Measurements from ENCODE around the gene PFN2. TPM values are rescaled to one million over a fixed set of nuclear protein-coding genes. Genes with fewer than 3 reads are reported as not detected.
"Not testable (repeated sequence)": the region's sequence is repeated elsewhere in the genome, so short reads cannot be mapped to it uniquely, and the experiment has no call there.

Gene PFN2
- total RNA-seq, 1 donor = 204 TPM

- Histone ChIP-seq H3K27me3 (ENCODE audit: insufficient read depth, low read length) (no peaks in the 10 kb centered on the region), H3K4me3 (ENCODE audit: insufficient read depth, low read length) (no peak overlapping the region), H4K20me1 (ENCODE audit: insufficient read depth, low read length) (no peaks in the 10 kb centered on the region), H3K36me3 (ENCODE audit: insufficient read depth, low read length) (peaks cover 12% of the 10 kb centered on the region), H2AFZ (ENCODE audit: low read length) (no peak overlapping the region), H3K4me1 (ENCODE audit: insufficient read depth, low read length) (peaks cover 23% of the 10 kb centered on the region), H3K27ac (ENCODE audit: low read depth, low read length) (peak overlapping the region; percentile 19), H3K79me2 (ENCODE audit: insufficient read depth, low read length) (peaks cover 34% of the 10 kb centered on the region), H3K9me3 (ENCODE audit: low read depth, low read length) (no peaks in the 10 kb centered on the region), H3K4me2 (ENCODE audit: insufficient read depth, low read length) (no peak overlapping the region)
- DNase-seq (ENCODE audit: insufficient read length, low spot score, missing footprints) = no peak
- TF ChIP-seq CTCF (IDR thresholded peaks at IDR 0.05; ENCODE audit: extremely low read depth, low read depth, low read length) = no peak
Observed at GRCh38 chr3:149955449-149955848, 15.2 kb downstream of the PFN2 start.

GRCh38 chr3:149954812-149955211 lies 15.9 kb downstream of the PFN2 start:
- H3K9me3 ChIP-seq (ENCODE audit: low read depth, low read length) = no peaks in the 10 kb centered on the region
- no peak overlapping the region for H3K4me2 ChIP-seq (ENCODE audit: insufficient read depth, low read length)
- no peak overlapping the region for H2AFZ ChIP-seq (ENCODE audit: low read length)
- H3K27me3 ChIP-seq (ENCODE audit: insufficient read depth, low read length) = no peaks in the 10 kb centered on the region
- no peak overlapping the region for H3K27ac ChIP-seq (ENCODE audit: low read depth, low read length)
- peaks cover 38% of the 10 kb centered on the region for H3K79me2 ChIP-seq (ENCODE audit: insufficient read depth, low read length)
- peaks cover 16% of the 10 kb centered on the region for H3K36me3 ChIP-seq (ENCODE audit: insufficient read depth, low read length)
- H3K4me3 ChIP-seq (ENCODE audit: insufficient read depth, low read length) = no peak overlapping the region
- no peak for TF ChIP-seq CTCF (IDR thresholded peaks at IDR 0.05; ENCODE audit: extremely low read depth, low read depth, low read length)
- no peaks in the 10 kb centered on the region for H4K20me1 ChIP-seq (ENCODE audit: insufficient read depth, low read length)
- H3K4me1 ChIP-seq (ENCODE audit: insufficient read depth, low read length) = peaks cover 21% of the 10 kb centered on the region
- no peak for DNase-seq (ENCODE audit: insufficient read length, low spot score, missing footprints)

- Histone ChIP-seq H3K4me3 (ENCODE audit: insufficient read depth, low read length) (no peak overlapping the region), H3K9me3 (ENCODE audit: low read depth, low read length) (no peaks in the 10 kb centered on the region), H3K27me3 (ENCODE audit: insufficient read depth, low read length) (no peaks in the 10 kb centered on the region), H3K4me2 (ENCODE audit: insufficient read depth, low read length) (no peak overlapping the region), H4K20me1 (ENCODE audit: insufficient read depth, low read length) (no peaks in the 10 kb centered on the region), H3K36me3 (ENCODE audit: insufficient read depth, low read length) (peaks cover 10% of the 10 kb centered on the region), H3K27ac (ENCODE audit: low read depth, low read length) (no peak overlapping the region), H3K4me1 (ENCODE audit: insufficient read depth, low read length) (no peaks in the 10 kb centered on the region), H2AFZ (ENCODE audit: low read length) (no peak overlapping the region), H3K79me2 (ENCODE audit: insufficient read depth, low read length) (peaks cover 10% of the 10 kb centered on the region)
- no peak for TF ChIP-seq CTCF (IDR thresholded peaks at IDR 0.05; ENCODE audit: extremely low read depth, low read depth, low read length)
- no peak for DNase-seq (ENCODE audit: insufficient read length, low spot score, missing footprints)
Observed at GRCh38 chr3:149949181-149949580, 21.5 kb downstream of the PFN2 start.

GRCh38 chr3:149947231-149947630 lies 23.5 kb downstream of the PFN2 start:
- Histone ChIP-seq H4K20me1 (ENCODE audit: insufficient read depth, low read length) (no peaks in the 10 kb centered on the region), H3K36me3 (ENCODE audit: insufficient read depth, low read length) (peaks cover 13% of the 10 kb centered on the region), H3K4me2 (ENCODE audit: insufficient read depth, low read length) (no peak overlapping the region), H3K4me3 (ENCODE audit: insufficient read depth, low read length) (no peak overlapping the region), H3K4me1 (ENCODE audit: insufficient read depth, low read length) (no peaks in the 10 kb centered on the region), H2AFZ (ENCODE audit: low read length) (no peak overlapping the region), H3K27ac (ENCODE audit: low read depth, low read length) (no peak overlapping the region), H3K9me3 (ENCODE audit: low read depth, low read length) (peaks cover 4% of the 10 kb centered on the region), H3K79me2 (ENCODE audit: insufficient read depth, low read length) (peaks cover 10% of the 10 kb centered on the region), H3K27me3 (ENCODE audit: insufficient read depth, low read length) (no peaks in the 10 kb centered on the region)
- TF ChIP-seq CTCF (IDR thresholded peaks at IDR 0.05; ENCODE audit: extremely low read depth, low read depth, low read length) = no peak
- DNase-seq (ENCODE audit: insufficient read length, low spot score, missing footprints) = no peak

- H3K27me3 ChIP-seq (ENCODE audit: insufficient read depth, low read length); H3K4me3 ChIP-seq (ENCODE audit: insufficient read depth, low read length); H3K4me2 ChIP-seq (ENCODE audit: insufficient read depth, low read length); H3K9me3 ChIP-seq (ENCODE audit: low read depth, low read length); H2AFZ ChIP-seq (ENCODE audit: low read length); DNase-seq (ENCODE audit: insufficient read length, low spot score, missing footprints); H4K20me1 ChIP-seq (ENCODE audit: insufficient read depth, low read length); H3K36me3 ChIP-seq (ENCODE audit: insufficient read depth, low read length); H3K27ac ChIP-seq (ENCODE audit: low read depth, low read length): not testable (repeated sequence)
- peaks cover 16% of the 10 kb centered on the region for H3K4me1 ChIP-seq (ENCODE audit: insufficient read depth, low read length)
- H3K79me2 ChIP-seq (ENCODE audit: insufficient read depth, low read length) = peaks cover 10% of the 10 kb centered on the region
Observed at GRCh38 chr3:149943966-149944365, 26.7 kb downstream of the PFN2 start.
